HEK293 (cell line): ENCODE results near the gene CXADR.

ENCODE experiments used
- EGR2 ChIP-seq: fragments of 450-650 bp; formaldehyde crosslinking; IDR thresholded peaks from 2 replicates; pipeline ENCODE4 v1.5.1; 2016; ENCODE audit warnings: low read depth, missing biosample characterization, missing genetic modification characterization
- KLF16 ChIP-seq: fragments of 450-650 bp; formaldehyde crosslinking; IDR thresholded peaks from 2 replicates; pipeline ENCODE4 v1.5.1; 2017; ENCODE audit warnings: missing biosample characterization, missing genetic modification characterization
- MZF1 ChIP-seq: fragments of 450-650 bp; formaldehyde crosslinking; IDR thresholded peaks from 2 replicates; pipeline ENCODE4 v1.5.1; 2017; ENCODE audit warnings: missing biosample characterization, missing genetic modification characterization, borderline replicate concordance
- REPIN1 ChIP-seq: fragments of 450-650 bp; formaldehyde crosslinking; IDR thresholded peaks from 2 replicates; pipeline ENCODE4 v1.5.1; 2017; ENCODE audit warnings: missing biosample characterization, missing genetic modification characterization, low read depth
- SETDB1 ChIP-seq: IDR thresholded peaks from one replicate; pipeline ENCODE4 v1.6.1; 2017; ENCODE audit warnings: mild to moderate bottlenecking, low read length, moderate library complexity, mixed read lengths; ENCODE audit not compliant: insufficient read length
- YY2 ChIP-seq: fragments of 450-650 bp; formaldehyde crosslinking; IDR thresholded peaks from 2 replicates; pipeline ENCODE4 v1.5.1; 2016; ENCODE audit warnings: missing biosample characterization, missing genetic modification characterization
- ZFP69B ChIP-seq: fragments of 450-650 bp; formaldehyde crosslinking; IDR thresholded peaks from 2 replicates; pipeline ENCODE4 v1.5.1; 2016; ENCODE audit warnings: missing biosample characterization, missing genetic modification characterization
- ZNF16 ChIP-seq: fragments of 450-650 bp; formaldehyde crosslinking; IDR thresholded peaks from 2 replicates; pipeline ENCODE4 v1.5.1; 2016; ENCODE audit warnings: low read depth, missing biosample characterization, missing genetic modification characterization
- ZNF324 ChIP-seq: fragments of 450-650 bp; formaldehyde crosslinking; IDR thresholded peaks from 2 replicates; pipeline ENCODE4 v1.5.1; 2016; ENCODE audit warnings: missing biosample characterization, missing genetic modification characterization
- ZNF37A ChIP-seq: fragments of 450-650 bp; IDR thresholded peaks from 2 replicates; pipeline ENCODE4 v1.5.1; 2018; ENCODE audit warnings: missing biosample characterization, missing genetic modification characterization
- ZNF610 ChIP-seq: fragments of 450-650 bp; formaldehyde crosslinking; IDR thresholded peaks from 2 replicates; pipeline ENCODE4 v1.5.1; 2016; ENCODE audit warnings: missing biosample characterization, missing genetic modification characterization, borderline replicate concordance
- ZNF747 ChIP-seq: fragments of 450-650 bp; formaldehyde crosslinking; IDR thresholded peaks from 2 replicates; pipeline ENCODE4 v1.5.1; 2016; ENCODE audit warnings: missing biosample characterization, missing genetic modification characterization
- TF ChIP-seq, protein P1 (sequence below): fragments of 450-650 bp; formaldehyde crosslinking; conservative IDR thresholded peaks from 2 replicates; pipeline ENCODE4 v1.5.1; 2016; ENCODE audit warnings: low read depth, missing biosample characterization, missing genetic modification characterization
- TF ChIP-seq, protein P2 (sequence below): fragments of 450-650 bp; formaldehyde crosslinking; IDR thresholded peaks from 2 replicates; pipeline ENCODE4 v1.5.1; 2016; ENCODE audit warnings: missing biosample characterization, missing genetic modification characterization
- TF ChIP-seq, protein P3 (sequence below): fragments of 450-650 bp; formaldehyde crosslinking; IDR thresholded peaks from 2 replicates; pipeline ENCODE4 v1.5.1; 2016; ENCODE audit warnings: missing biosample characterization, missing genetic modification characterization
- TF ChIP-seq, protein P4 (sequence below): fragments of 450-650 bp; formaldehyde crosslinking; IDR thresholded peaks from 2 replicates; pipeline ENCODE4 v1.5.1; 2016; ENCODE audit warnings: missing biosample characterization, missing genetic modification characterization
- TF ChIP-seq, protein P5 (sequence below): fragments of 450-650 bp; formaldehyde crosslinking; IDR thresholded peaks from 2 replicates; pipeline ENCODE4 v1.5.1; 2016; ENCODE audit warnings: missing biosample characterization, missing genetic modification characterization
- TF ChIP-seq, protein P6 (sequence below): fragments of 450-650 bp; formaldehyde crosslinking; IDR thresholded peaks from 2 replicates; pipeline ENCODE4 v1.5.1; 2016; ENCODE audit warnings: missing biosample characterization, missing genetic modification characterization, borderline replicate concordance

The CXADR gene

DNA sequence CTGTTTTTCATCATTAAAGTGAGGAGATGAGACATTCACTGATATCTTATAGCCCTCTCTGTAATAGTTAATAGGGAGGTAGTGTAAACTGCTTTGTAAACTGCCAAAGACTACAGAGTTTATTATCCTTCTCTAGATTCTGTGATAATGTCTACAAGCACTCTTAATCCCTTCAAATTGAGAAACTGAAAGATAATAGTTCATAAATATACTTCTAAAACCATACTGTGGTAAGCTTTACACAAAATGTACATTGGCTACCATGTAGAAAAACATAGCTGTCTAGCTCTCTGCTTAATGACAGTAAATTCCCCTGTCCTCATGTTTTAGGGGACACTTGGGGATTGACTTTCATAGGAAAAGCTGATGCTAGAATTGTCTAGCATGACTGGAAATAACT is 39.6 kb downstream of the CXADR start (continued):
- TF ChIP-seq, protein P1, sequence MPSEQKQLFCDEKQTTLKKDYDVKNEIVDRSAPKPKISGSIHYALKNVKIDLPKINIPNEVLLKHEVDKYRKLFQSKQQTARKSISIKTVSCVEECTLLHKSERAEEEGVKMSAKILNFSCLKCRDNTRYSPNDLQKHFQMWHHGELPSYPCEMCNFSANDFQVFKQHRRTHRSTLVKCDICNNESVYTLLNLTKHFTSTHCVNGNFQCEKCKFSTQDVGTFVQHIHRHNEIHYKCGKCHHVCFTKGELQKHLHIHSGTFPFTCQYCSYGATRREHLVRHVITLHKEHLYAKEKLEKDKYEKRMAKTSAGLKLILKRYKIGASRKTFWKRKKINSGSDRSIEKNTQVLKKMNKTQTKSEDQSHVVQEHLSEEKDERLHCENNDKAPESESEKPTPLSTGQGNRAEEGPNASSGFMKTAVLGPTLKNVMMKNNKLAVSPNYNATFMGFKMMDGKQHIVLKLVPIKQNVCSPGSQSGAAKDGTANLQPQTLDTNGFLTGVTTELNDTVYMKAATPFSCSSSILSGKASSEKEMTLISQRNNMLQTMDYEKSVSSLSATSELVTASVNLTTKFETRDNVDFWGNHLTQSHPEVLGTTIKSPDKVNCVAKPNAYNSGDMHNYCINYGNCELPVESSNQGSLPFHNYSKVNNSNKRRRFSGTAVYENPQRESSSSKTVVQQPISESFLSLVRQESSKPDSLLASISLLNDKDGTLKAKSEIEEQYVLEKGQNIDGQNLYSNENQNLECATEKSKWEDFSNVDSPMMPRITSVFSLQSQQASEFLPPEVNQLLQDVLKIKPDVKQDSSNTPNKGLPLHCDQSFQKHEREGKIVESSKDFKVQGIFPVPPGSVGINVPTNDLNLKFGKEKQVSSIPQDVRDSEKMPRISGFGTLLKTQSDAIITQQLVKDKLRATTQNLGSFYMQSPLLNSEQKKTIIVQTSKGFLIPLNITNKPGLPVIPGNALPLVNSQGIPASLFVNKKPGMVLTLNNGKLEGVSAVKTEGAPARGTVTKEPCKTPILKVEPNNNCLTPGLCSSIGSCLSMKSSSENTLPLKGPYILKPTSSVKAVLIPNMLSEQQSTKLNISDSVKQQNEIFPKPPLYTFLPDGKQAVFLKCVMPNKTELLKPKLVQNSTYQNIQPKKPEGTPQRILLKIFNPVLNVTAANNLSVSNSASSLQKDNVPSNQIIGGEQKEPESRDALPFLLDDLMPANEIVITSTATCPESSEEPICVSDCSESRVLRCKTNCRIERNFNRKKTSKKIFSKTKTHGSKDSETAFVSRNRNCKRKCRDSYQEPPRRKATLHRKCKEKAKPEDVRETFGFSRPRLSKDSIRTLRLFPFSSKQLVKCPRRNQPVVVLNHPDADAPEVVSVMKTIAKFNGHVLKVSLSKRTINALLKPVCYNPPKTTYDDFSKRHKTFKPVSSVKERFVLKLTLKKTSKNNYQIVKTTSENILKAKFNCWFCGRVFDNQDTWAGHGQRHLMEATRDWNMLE (tag by site-specific recombination) = no peak
- TF ChIP-seq ZFP69B (no peak), SETDB1 (no peak), ZNF37A (tag by site-specific recombination) (no peak), ZNF747 (tag by site-specific recombination) (no peak), MZF1 (tag by site-specific recombination) (peak; percentile 27; the same call in 1 of the 2 replicates), ZNF610 (tag by site-specific recombination) (no peak), ZNF16 (tag by site-specific recombination) (no peak), ZNF324 (no peak), EGR2 (tag by site-specific recombination) (no peak), YY2 (tag by site-specific recombination) (no peak), KLF16 (tag by site-specific recombination) (no peak), REPIN1 (tag by site-specific recombination) (no peak)
- TF ChIP-seq, protein P2, sequence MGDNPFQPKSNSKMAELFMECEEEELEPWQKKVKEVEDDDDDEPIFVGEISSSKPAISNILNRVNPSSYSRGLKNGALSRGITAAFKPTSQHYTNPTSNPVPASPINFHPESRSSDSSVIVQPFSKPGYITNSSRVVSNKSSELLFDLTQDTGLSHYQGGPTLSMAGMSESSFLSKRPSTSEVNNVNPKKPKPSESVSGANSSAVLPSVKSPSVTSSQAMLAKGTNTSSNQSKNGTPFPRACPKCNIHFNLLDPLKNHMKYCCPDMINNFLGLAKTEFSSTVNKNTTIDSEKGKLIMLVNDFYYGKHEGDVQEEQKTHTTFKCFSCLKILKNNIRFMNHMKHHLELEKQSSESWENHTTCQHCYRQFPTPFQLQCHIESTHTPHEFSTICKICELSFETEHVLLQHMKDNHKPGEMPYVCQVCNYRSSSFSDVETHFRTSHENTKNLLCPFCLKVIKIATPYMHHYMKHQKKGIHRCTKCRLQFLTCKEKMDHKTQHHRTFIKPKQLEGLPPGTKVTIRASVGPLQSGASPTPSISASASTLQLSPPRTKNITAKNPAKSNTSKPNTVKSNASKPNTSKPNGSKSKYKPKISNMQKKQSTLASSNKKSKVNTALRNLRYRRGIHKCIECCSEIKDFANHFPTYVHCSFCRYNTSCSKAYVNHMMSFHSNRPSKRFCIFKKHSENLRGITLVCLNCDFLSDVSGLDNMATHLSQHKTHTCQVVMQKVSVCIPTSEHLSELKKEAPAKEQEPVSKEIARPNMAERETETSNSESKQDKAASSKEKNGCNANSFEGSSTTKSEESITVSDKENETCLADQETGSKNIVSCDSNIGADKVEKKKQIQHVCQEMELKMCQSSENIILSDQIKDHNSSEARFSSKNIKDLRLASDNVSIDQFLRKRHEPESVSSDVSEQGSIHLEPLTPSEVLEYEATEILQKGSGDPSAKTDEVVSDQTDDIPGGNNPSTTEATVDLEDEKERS (tag by site-specific recombination) = no peak
- TF ChIP-seq, protein P3, sequence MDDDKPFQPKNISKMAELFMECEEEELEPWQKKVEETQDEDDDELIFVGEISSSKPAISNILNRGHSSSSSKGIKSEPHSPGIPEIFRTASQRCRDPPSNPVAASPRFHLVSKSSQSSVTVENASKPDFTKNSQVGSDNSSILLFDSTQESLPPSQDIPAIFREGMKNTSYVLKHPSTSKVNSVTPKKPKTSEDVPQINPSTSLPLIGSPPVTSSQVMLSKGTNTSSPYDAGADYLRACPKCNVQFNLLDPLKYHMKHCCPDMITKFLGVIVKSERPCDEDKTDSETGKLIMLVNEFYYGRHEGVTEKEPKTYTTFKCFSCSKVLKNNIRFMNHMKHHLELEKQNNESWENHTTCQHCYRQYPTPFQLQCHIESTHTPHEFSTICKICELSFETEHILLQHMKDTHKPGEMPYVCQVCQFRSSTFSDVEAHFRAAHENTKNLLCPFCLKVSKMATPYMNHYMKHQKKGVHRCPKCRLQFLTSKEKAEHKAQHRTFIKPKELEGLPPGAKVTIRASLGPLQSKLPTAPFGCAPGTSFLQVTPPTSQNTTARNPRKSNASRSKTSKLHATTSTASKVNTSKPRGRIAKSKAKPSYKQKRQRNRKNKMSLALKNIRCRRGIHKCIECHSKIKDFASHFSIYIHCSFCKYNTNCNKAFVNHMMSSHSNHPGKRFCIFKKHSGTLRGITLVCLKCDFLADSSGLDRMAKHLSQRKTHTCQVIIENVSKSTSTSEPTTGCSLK = no peak
- TF ChIP-seq, protein P4, sequence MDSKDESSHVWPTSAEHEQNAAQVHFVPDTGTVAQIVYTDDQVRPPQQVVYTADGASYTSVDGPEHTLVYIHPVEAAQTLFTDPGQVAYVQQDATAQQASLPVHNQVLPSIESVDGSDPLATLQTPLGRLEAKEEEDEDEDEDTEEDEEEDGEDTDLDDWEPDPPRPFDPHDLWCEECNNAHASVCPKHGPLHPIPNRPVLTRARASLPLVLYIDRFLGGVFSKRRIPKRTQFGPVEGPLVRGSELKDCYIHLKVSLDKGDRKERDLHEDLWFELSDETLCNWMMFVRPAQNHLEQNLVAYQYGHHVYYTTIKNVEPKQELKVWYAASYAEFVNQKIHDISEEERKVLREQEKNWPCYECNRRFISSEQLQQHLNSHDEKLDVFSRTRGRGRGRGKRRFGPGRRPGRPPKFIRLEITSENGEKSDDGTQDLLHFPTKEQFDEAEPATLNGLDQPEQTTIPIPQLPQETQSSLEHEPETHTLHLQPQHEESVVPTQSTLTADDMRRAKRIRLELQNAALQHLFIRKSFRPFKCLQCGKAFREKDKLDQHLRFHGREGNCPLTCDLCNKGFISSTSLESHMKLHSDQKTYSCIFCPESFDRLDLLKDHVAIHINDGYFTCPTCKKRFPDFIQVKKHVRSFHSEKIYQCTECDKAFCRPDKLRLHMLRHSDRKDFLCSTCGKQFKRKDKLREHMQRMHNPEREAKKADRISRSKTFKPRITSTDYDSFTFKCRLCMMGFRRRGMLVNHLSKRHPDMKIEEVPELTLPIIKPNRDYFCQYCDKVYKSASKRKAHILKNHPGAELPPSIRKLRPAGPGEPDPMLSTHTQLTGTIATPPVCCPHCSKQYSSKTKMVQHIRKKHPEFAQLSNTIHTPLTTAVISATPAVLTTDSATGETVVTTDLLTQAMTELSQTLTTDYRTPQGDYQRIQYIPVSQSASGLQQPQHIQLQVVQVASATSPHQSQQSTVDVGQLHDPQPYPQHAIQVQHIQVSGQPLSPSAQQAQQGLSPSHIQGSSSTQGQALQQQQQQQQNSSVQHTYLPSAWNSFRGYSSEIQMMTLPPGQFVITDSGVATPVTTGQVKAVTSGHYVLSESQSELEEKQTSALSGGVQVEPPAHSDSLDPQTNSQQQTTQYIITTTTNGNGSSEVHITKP = no peak
- TF ChIP-seq, protein P5, sequence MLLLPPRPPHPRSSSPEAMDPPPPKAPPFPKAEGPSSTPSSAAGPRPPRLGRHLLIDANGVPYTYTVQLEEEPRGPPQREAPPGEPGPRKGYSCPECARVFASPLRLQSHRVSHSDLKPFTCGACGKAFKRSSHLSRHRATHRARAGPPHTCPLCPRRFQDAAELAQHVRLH (tag by site-specific recombination) = no peak
- TF ChIP-seq, protein P6, sequence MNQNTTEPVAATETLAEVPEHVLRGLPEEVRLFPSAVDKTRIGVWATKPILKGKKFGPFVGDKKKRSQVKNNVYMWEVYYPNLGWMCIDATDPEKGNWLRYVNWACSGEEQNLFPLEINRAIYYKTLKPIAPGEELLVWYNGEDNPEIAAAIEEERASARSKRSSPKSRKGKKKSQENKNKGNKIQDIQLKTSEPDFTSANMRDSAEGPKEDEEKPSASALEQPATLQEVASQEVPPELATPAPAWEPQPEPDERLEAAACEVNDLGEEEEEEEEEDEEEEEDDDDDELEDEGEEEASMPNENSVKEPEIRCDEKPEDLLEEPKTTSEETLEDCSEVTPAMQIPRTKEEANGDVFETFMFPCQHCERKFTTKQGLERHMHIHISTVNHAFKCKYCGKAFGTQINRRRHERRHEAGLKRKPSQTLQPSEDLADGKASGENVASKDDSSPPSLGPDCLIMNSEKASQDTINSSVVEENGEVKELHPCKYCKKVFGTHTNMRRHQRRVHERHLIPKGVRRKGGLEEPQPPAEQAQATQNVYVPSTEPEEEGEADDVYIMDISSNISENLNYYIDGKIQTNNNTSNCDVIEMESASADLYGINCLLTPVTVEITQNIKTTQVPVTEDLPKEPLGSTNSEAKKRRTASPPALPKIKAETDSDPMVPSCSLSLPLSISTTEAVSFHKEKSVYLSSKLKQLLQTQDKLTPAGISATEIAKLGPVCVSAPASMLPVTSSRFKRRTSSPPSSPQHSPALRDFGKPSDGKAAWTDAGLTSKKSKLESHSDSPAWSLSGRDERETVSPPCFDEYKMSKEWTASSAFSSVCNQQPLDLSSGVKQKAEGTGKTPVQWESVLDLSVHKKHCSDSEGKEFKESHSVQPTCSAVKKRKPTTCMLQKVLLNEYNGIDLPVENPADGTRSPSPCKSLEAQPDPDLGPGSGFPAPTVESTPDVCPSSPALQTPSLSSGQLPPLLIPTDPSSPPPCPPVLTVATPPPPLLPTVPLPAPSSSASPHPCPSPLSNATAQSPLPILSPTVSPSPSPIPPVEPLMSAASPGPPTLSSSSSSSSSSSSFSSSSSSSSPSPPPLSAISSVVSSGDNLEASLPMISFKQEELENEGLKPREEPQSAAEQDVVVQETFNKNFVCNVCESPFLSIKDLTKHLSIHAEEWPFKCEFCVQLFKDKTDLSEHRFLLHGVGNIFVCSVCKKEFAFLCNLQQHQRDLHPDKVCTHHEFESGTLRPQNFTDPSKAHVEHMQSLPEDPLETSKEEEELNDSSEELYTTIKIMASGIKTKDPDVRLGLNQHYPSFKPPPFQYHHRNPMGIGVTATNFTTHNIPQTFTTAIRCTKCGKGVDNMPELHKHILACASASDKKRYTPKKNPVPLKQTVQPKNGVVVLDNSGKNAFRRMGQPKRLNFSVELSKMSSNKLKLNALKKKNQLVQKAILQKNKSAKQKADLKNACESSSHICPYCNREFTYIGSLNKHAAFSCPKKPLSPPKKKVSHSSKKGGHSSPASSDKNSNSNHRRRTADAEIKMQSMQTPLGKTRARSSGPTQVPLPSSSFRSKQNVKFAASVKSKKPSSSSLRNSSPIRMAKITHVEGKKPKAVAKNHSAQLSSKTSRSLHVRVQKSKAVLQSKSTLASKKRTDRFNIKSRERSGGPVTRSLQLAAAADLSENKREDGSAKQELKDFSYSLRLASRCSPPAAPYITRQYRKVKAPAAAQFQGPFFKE = no peak
